GM19438 (cell line): ENCODE data around the gene NT5M.
"Not testable (repeated sequence)": the region's sequence is repeated elsewhere in the genome, so short reads cannot be mapped to it uniquely, and the experiment has no call there.

Experiments
- ATAC-seq: cut with Tn5 transposase; IDR thresholded peaks from one replicate; pipeline ENCODE4 v1.9.1; 2021; ENCODE audit warnings: low read depth; ENCODE audit not compliant: unreplicated experiment

The NT5M gene

DNA sequence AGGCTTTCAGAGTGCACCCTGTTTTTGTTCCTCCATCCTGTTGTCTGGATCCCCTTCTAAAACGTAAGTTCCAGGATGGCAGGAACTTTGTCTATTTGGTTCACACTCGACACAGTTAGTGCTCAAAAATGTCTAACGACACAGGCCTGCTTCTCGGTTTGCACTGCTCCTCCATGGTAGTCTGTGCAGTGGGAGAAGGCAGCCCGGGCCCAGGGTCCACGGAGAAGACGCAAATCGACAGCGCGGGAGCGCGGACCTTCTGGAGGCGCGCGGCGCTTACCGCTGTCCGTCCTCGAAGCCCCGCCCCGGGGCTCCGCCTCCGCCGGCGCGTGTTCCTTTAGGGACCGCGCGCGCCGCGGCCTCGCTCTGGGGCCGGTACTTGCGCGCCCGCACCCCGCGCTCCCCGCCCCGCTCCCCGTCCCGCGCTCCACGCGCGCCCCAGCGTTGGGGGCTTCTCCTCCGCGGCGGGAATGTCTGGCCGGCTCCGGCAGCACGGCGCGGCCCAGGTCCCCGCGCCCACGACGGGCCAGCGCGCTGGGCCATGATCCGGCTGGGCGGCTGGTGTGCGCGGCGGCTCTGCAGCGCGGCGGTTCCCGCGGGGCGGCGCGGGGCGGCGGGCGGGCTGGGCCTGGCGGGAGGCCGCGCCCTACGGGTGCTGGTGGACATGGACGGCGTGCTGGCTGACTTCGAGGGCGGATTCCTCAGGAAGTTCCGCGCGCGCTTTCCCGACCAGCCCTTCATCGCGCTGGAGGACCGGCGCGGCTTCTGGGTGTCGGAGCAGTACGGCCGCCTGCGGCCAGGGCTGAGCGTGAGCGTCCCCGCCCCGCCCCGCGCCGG is at the start of gene NT5M:
Gene NT5M, plus strand, starts transcription at position 364 of the 837 bp plus-strand sequence. Its CDS starts 178 bp downstream, at position 542.
- peak; percentile 43 for ATAC-seq

DNA sequence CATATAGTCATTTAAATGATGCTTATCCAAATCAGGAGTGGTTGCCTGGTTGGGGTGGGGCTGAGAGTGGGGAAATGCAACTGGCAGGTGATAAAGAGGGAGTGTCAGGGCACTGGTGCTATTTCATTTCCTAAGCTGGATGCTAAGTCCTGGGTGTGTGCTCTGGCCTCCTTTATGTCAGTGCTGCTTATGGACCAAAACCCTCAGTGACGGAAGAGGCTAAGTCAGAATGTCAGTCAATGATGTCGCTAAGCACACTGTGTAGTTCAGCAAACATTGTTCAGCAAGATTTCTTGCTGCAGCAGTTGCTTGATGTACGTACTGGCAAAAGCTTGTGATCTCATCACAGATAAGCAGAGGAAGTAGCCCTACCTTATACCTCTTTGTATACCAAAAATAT is 49.8 kb upstream of the NT5M start:
- ATAC-seq: no peak

DNA sequence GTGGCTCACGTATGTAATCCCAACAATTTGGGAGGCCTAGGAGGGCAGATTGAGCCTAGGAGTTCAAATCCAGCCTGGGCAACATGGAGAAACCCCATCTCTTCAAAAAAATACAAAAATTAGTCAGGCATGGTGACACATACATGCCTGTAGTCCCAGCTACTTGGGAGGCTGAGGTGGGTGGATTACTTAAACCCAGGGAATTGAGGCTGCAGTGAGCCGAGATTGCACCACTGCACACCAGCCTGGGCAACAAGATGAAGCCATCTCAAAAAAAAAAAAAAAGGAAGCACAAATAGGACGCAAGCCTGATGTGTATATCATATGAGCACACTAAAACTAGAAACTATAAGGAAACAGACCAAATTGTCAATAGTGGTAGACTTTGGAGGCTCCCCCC is 49.1 kb upstream of the NT5M start:
- ATAC-seq: no peak

GRCh38 chr17:17255689-17256088 is 47.5 kb upstream of the NT5M start:
- not testable (repeated sequence) for ATAC-seq

DNA sequence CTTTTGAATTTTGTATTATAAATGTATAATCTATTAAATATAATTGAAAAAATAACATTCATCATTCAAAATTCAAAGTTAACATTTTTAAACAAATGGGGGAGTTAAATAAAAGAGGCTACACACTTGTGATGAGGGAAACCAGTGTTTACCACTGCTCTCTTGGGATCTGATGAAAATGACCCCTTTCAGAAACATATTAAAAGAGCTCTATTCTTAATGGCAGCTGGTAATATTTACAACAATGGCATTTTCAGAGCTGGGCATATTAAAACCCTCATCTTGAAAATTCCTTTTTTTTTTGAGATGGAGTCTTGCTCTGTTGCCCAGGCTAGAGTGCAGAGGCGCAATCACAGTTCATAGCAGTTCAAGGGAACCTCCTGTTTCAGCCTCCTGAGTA is 46.9 kb upstream of the NT5M start:
- ATAC-seq: no peak

DNA sequence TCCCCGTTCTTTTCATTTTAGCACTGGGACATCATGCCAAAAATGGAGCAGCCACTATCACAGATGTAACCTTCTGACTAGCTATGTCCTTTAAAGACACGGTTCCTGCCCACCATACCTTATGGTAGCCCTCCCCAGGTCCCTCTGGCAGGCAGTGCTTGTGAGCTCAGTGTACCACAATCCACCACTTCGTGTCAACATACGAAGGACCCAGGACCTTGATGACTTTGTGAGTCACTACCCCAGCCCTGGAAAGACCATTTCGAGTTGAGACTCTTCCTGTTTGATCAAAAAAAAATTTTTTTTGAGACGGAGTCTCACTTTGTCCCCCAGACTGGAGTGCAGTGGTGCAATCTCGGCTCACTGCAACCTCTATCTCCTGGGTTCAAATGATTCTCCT is 45.2 kb upstream of the NT5M start:
- ATAC-seq: no peak

DNA sequence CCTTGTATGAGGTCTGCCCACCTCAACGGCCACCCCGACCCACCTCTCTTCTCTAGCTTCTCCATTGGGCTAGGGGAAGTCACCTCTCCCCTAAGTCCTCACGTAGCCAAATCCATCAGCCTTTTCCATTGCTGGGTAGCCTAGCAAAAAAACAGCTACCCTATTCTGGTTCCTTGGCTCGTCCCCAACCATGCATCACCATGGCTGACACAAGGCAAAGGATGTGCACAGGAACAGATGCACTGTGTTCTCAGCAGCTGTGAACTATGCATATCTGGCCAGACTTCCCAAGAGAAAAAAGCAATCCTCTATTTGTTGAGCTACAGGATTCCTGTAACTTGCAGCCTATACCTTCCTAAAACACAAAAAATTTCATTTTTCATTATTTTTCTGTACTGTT is 44.2 kb upstream of the NT5M start:
- ATAC-seq: no peak

- ATAC-seq: no peak
Measured at GRCh38 chr17:17264430-17264829, 38.7 kb upstream of the NT5M start.

- no peak for ATAC-seq
Measured at GRCh38 chr17:17269926-17270773, 33.0 kb upstream of the NT5M start.

- ATAC-seq: no peak
Measured at GRCh38 chr17:17275971-17276370, 27.2 kb upstream of the NT5M start.

DNA sequence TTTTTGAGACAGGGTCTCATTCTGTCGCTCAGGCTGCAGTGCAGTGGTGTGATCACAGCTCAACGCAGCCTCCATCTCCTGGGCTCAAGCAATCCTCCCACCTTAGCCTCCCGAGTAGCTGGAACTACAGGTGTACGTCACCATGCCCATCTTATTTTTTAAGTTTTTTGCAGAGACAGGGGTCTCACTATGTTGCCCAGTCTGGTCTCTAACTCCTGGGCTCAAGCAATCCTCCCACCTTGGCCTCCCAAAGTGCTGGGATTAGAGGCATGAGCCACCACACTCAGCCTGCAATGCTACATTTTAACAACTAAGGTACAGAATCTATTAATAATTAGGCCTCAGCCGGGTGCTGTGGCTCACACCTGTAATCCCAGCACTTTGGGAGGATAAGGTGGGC is 25.7 kb upstream of the NT5M start:
- not testable (repeated sequence) for ATAC-seq

- ATAC-seq: no peak
Measured at GRCh38 chr17:17279316-17279715, 23.9 kb upstream of the NT5M start.

GRCh38 chr17:17280613-17281549 is 22.3 kb upstream of the NT5M start, which contains the start of gene COPS3:
Gene COPS3 (minus strand): TSS chr17:17281246. CDS start chr17:17281186, 60 bp downstream.
- peak; percentile 89 for ATAC-seq

DNA sequence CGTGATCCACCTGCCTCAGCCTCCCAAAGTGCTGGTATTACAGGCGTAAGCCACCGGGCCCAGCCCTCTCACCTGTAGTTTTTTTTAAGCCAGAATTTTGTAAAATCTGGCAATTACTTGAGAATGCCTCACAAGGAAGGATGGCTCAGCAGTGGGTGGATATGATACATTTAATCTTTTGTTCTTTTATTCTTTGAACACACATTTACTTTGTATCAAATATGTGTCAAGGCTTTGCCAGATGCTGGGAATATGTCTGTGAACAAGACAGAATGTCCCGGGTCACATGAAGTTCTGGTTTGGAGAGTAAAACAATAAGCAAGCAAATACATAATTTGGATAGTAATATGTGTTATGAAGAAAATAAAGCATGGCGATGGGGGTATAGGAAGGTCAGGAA is 17.2 kb upstream of the NT5M start:
- ATAC-seq: no peak

GRCh38 chr17:17289086-17289485 is 14.1 kb upstream of the NT5M start:
- no peak for ATAC-seq

GRCh38 chr17:17289701-17290100 is 13.5 kb upstream of the NT5M start:
- ATAC-seq: no peak

GRCh38 chr17:17295141-17295540 is 8.0 kb upstream of the NT5M start:
- ATAC-seq: no peak

- no peak for ATAC-seq
Measured at GRCh38 chr17:17297217-17297616, 6.0 kb upstream of the NT5M start.

- ATAC-seq: no peak
Measured at GRCh38 chr17:17298108-17298507, 5.1 kb upstream of the NT5M start.
